GM19372 (cell line): Measurements from ENCODE around the gene CACNB2.

Experiments
- ATAC-seq: cut with Tn5 transposase; IDR thresholded peaks from one replicate; pipeline ENCODE4 v1.9.1; 2021; ENCODE audit warnings: mild to moderate bottlenecking, low read depth, moderate library complexity; ENCODE audit not compliant: unreplicated experiment

Gene CACNB2

GRCh38 chr10:18483516-18484186 lies 343.4 kb downstream of the CACNB2 start:
- ATAC-seq, result no peak

GRCh38 chr10:18486438-18486837 lies 346.2 kb downstream of the CACNB2 start:
- no peak for ATAC-seq

GRCh38 chr10:18490755-18491154 lies 350.5 kb downstream of the CACNB2 start:
- no peak for ATAC-seq

- no peak for ATAC-seq
These were observed 357.7 kb downstream of the CACNB2 start for GRCh38 chr10:18497806-18498369.

- no peak for ATAC-seq
These were observed 358.8 kb downstream of the CACNB2 start for GRCh38 chr10:18498998-18499397.

- no peak for ATAC-seq
These were observed 360.4 kb downstream of the CACNB2 start for GRCh38 chr10:18500576-18500975.

GRCh38 chr10:18501198-18501597 lies 361.0 kb downstream of the CACNB2 start:
- ATAC-seq, result peak; percentile 85

GRCh38 chr10:18501629-18502028 lies 361.4 kb downstream of the CACNB2 start:
- peak; percentile 16 for ATAC-seq

- ATAC-seq, result no peak
These were observed 363.9 kb downstream of the CACNB2 start for GRCh38 chr10:18504161-18504560.

- no peak for ATAC-seq
These were observed 365.4 kb downstream of the CACNB2 start for GRCh38 chr10:18505456-18506118.

- no peak for ATAC-seq
These were observed 368.4 kb downstream of the CACNB2 start for GRCh38 chr10:18508587-18508986.

- no peak for ATAC-seq
These were observed 374.3 kb downstream of the CACNB2 start for GRCh38 chr10:18514537-18514936.

GRCh38 chr10:18516851-18517250 lies 376.6 kb downstream of the CACNB2 start:
- ATAC-seq, result no peak

GRCh38 chr10:18523025-18523424 lies 382.8 kb downstream of the CACNB2 start:
- ATAC-seq, result no peak

- no peak for ATAC-seq
These were observed 383.6 kb downstream of the CACNB2 start for GRCh38 chr10:18523858-18524257.

GRCh38 chr10:18527687-18528086 lies 387.5 kb downstream of the CACNB2 start:
- no peak for ATAC-seq

GRCh38 chr10:18528292-18528691 lies 388.1 kb downstream of the CACNB2 start:
- no peak for ATAC-seq

- no peak for ATAC-seq
These were observed 392.8 kb downstream of the CACNB2 start for GRCh38 chr10:18532881-18533535.

GRCh38 chr10:18533896-18534295 lies 393.7 kb downstream of the CACNB2 start:
- ATAC-seq, result no peak

GRCh38 chr10:18539335-18539734 lies 399.1 kb downstream of the CACNB2 start:
- ATAC-seq, result no peak

- no peak for ATAC-seq
These were observed 400.0 kb downstream of the CACNB2 start for GRCh38 chr10:18540195-18540594.
